K562 (cell line): ENCODE measurements around the gene TTC9C. TPM values are rescaled to one million over a fixed set of nuclear protein-coding genes. Genes with fewer than 3 reads are reported as not detected.

Source experiments
- ATAC-seq: fragments of 200-7000 bp; cut with Tn5 transposase; 3 replicates; pipeline ENCODE4 v1.9.1; 2020; ENCODE audit warnings: moderate library complexity
- BruUV-seq: library from RNA; stranded (reverse); fragments of 400-500 nt; replicated peaks from 2 replicates; lab custom pipeline; 2021; lab: Mats Ljungman, UMichigan
- CTCF ChIA-PET: fragments of 300-600 bp; formaldehyde crosslinking; extraction: SDS; loops from one replicate; lab custom pipeline; 2021; ENCODE audit warnings: low intra/inter-chr PET ratio; lab: Yijun Ruan, JAX
- POLR2A ChIA-PET: fragments of 300-600, 350-650 bp; sonication (Branson Sonifier 250); formaldehyde crosslinking; extraction: SDS; loops from one replicate; lab custom pipeline; 2021; ENCODE audit warnings: antibody characterized with exemption, inconsistent platforms; lab: Yijun Ruan, JAX
- DNase-seq, 4 experiments: peaks; one replicate each; pipeline versions ENCODE4 v3.0.0 to v3.0.0-alpha.2; 2011 to 2018; ENCODE audit warnings: low spot score in 3 of 4, mixed read lengths in 3 of 4; ENCODE audit errors: extremely low read depth in 1 of 4
- FAIRE-seq: peaks from 2 replicates; lab custom pipeline; 2011; peaks lifted over from hg19 to GRCh38; lab: Jason Lieb, UNC
- H2AFZ ChIP-seq: 2 replicates; pipeline ENCODE4 v1.6.0; 2011; ENCODE audit warnings: low read depth, low read length, control low read depth, inconsistent platforms
- H3K27ac ChIP-seq: fragments of 200-600 bp; 3 replicates; pipeline ENCODE4 v1.8.0; 2011; ENCODE audit warnings: low read depth, mild to moderate bottlenecking, control low read depth, inconsistent platforms, low read length, moderate library complexity, mixed read lengths; ENCODE audit errors: extremely low read depth
- H3K27me3 ChIP-seq, 2 experiments: fragments of 300-600 bp in 1 of 2; 2 replicates in 1 of 2; 3 replicates in 1 of 2; pipeline versions ENCODE4 v1.6.0 to v1.8.0; 2011; ENCODE audit warnings: inconsistent platforms in 2 of 2, low read length in 2 of 2, mild to moderate bottlenecking in 1 of 2, mixed read lengths in 1 of 2, moderate library complexity in 1 of 2; ENCODE audit not compliant: control insufficient read depth in 2 of 2, insufficient read depth in 2 of 2
- H3K36me3 ChIP-seq: fragments of 300-600 bp; 3 replicates; pipeline ENCODE4 v1.8.0; 2011; ENCODE audit warnings: mild to moderate bottlenecking, low read length, inconsistent platforms; ENCODE audit not compliant: control insufficient read depth, insufficient read depth
- H3K4me1 ChIP-seq, 2 experiments: fragments of 200-600 bp in 1 of 2; replicated peaks in 1 of 2; 2 replicates in 1 of 2; 3 replicates in 1 of 2; pipeline versions ENCODE4 v1.5.1 to v1.8.0; 2011; ENCODE audit warnings: inconsistent platforms in 2 of 2, low read length in 2 of 2, mild to moderate bottlenecking in 1 of 2, mixed read lengths in 1 of 2, moderate library complexity in 1 of 2; ENCODE audit not compliant: control insufficient read depth in 2 of 2, insufficient read depth in 2 of 2
- H3K4me2 ChIP-seq: 2 replicates; pipeline ENCODE4 v1.6.1; 2011; ENCODE audit warnings: low read length, control low read depth, inconsistent platforms, mixed read lengths; ENCODE audit not compliant: insufficient read depth
- H3K4me3 ChIP-seq: fragments of 200-600 bp; sonication (generic), shearing (Covaris generic); 2 replicates; pipeline ENCODE4 v1.5.1; 2016; ENCODE audit warnings: control low read depth, inconsistent platforms
- H3K79me2 ChIP-seq: fragments of 200-600 bp; 3 replicates; pipeline ENCODE4 v1.8.0; 2011; ENCODE audit warnings: low read length, inconsistent platforms; ENCODE audit not compliant: control insufficient read depth, insufficient read depth
- H3K9ac ChIP-seq, 2 experiments: 2 replicates each; pipeline versions ENCODE4 v1.6.0 to v1.6.1; 2011; ENCODE audit warnings: low read depth in 2 of 2, low read length in 2 of 2, control low read depth in 1 of 2, inconsistent platforms in 1 of 2, mild to moderate bottlenecking in 1 of 2, mixed read lengths in 1 of 2; ENCODE audit not compliant: insufficient read depth in 1 of 2
- H3K9me1 ChIP-seq: one replicate; pipeline ENCODE4 v1.6.0; 2011; ENCODE audit warnings: inconsistent platforms, mild to moderate bottlenecking, low read length, moderate library complexity; ENCODE audit not compliant: control insufficient read depth, insufficient read depth
- H3K9me3 ChIP-seq: replicated peaks from 2 replicates; pipeline ENCODE4 v1.5.1; 2011; ENCODE audit warnings: low read depth, low read length, inconsistent platforms; ENCODE audit not compliant: control insufficient read depth, insufficient read depth
- H4K20me1 ChIP-seq: replicated peaks from 2 replicates; pipeline ENCODE4 v1.6.1; 2011; ENCODE audit warnings: low read length, inconsistent platforms, mixed read lengths; ENCODE audit not compliant: control insufficient read depth, insufficient read depth
- ARID3B ChIP-seq: fragments of 250-450 bp; sonication (Bioruptor Pico); IDR thresholded peaks from 2 replicates; pipeline ENCODE4 v1.4.0; 2020; ENCODE audit warnings: borderline replicate concordance
- CREM ChIP-seq: IDR thresholded peaks from 2 replicates; pipeline ENCODE4 v1.6.1; 2014; ENCODE audit warnings: antibody characterized with exemption, low read depth
- GATAD2B ChIP-seq: fragments of 450-650 bp; IDR thresholded peaks from 2 replicates; pipeline ENCODE4 v1.6.1; 2017; ENCODE audit warnings: mild to moderate bottlenecking, borderline replicate concordance
- HMBOX1 ChIP-seq: sonication (generic); IDR thresholded peaks from 2 replicates; pipeline ENCODE4 v1.6.1; 2016
- JUN ChIP-seq, 2 experiments: sonication (generic) in 1 of 2; formaldehyde crosslinking in 1 of 2; IDR thresholded peaks; 2 replicates each; pipeline versions ENCODE4 v1.6.1 to v1.8.0; 2012 to 2022; ENCODE audit warnings: borderline replicate concordance in 2 of 2, mild to moderate bottlenecking in 2 of 2, improper control_type of control experiment in 1 of 2, low read depth in 1 of 2, low read length in 1 of 2, missing genetic modification reagents in 1 of 2
- JUND ChIP-seq, 2 experiments: IDR thresholded peaks; 2 replicates in 1 of 2; 3 replicates in 1 of 2; pipeline ENCODE4 v1.6.1; 2011; ENCODE audit warnings: borderline replicate concordance in 2 of 2, low read depth in 2 of 2, low read length in 2 of 2, improper control_type of control experiment in 1 of 2, missing biosample characterization in 1 of 2, missing genetic modification characterization in 1 of 2, missing genetic modification reagents in 1 of 2
- REST ChIP-seq, 2 experiments: fragments of 450-650 bp; formaldehyde crosslinking in 1 of 2; IDR thresholded peaks; 2 replicates each; pipeline versions ENCODE4 v1.4.0 to v1.6.1; 2014 to 2020; ENCODE audit warnings: mild to moderate bottlenecking in 2 of 2, borderline replicate concordance in 1 of 2, low read depth in 1 of 2
- WGBS: fragments of 100-300 bp; shearing (Covaris generic); methylation state at CpG from one replicate; pipeline ENCODE4 v1.1.6; 2016; ENCODE audit warnings: low coverage, mixed read lengths; ENCODE audit not compliant: insufficient coverage; ENCODE audit errors: missing lambda C conversion rate; 5-methylcytosine and 5-hydroxymethylcytosine counted together
- in situ Hi-C: fragments of 300-500 bp; cut with MboI; formaldehyde crosslinking; loops from 4 replicates; pipeline ENCODE4 v1.15.0; 2018; ENCODE audit warnings: inconsistent platforms, mixed read lengths
- intact Hi-C: fragments of 100-400 bp; cut with micrococcal nuclease; formaldehyde crosslinking; loops from 2 replicates; pipeline ENCODE4 v1.14.2; 2022
- polyA plus RNA-seq, 8 experiments: library from polyadenylated mRNA; depleted of rRNA in 4 of 8; stranded (reverse) in 5 of 8; unstranded in 3 of 8; fragments of >200 nt; fragmentation: Nextera tagmentation in 2 of 8; fragmentation: Illumina TruSeq in 1 of 8; extraction: Ambion mirVana in 2 of 8; extraction: Trizol in 1 of 8; gene quantifications; 2 replicates each; pipeline versions ENCODE4 v1.2.1 to v1.2.3, GENCODE V29; 2011 to 2014; ENCODE audit warnings: inconsistent platforms in 1 of 8, missing spikeins in 1 of 8
- total RNA-seq, 7 experiments: library from RNA; depleted of rRNA in 6 of 7; stranded (reverse); fragments of >200 nt in 6 of 7; fragmentation: Illumina TruSeq in 2 of 7; extraction: Trizol in 2 of 7; gene quantifications; 2 replicates each; pipeline versions ENCODE4 v1.2.1 to v1.2.3, GENCODE V29; 2011 to 2021; ENCODE audit warnings: low replicate concordance in 1 of 7

Gene TTC9C
- total and polyA plus RNA-seq, 9 of the 15 experiments (the other 6 are each of a cell fraction or from before 2014, with no cell fraction given): 32.8 to 59.0 (median 37.1) TPM

GRCh38 chr11:62680825-62681240 is 47.5 kb upstream of the TTC9C start:
- H4K20me1 ChIP-seq: no peaks in the 10 kb centered on the region
- no peak overlapping the region for H3K4me3 ChIP-seq
- no TSS peak for BruUV-seq
- intact Hi-C loops (loop anchor here (5.0 kb wide), 2 partner anchors 201 to 299 kb away; partner anchors contain the start of gene SLC3A2), in situ Hi-C loops (no loop called here)
- H3K27ac ChIP-seq: peak overlapping the region; percentile 9
- H3K4me1 ChIP-seq: peaks cover 25 to 42% of the 10 kb centered on the region in 2 experiments; a peak in 4 of 5 replicates
- no peaks in the 10 kb centered on the region for H3K27me3 ChIP-seq
- DNase-seq: peak; percentile 38 to 81 (median 55)
- H3K79me2 ChIP-seq: peaks cover 34% of the 10 kb centered on the region
- no peaks in the 10 kb centered on the region for H3K9me1 ChIP-seq
- no peaks in the 10 kb centered on the region for H3K9me3 ChIP-seq
- H3K4me2 ChIP-seq: peak overlapping the region; percentile 14; the same call in 1 of the 2 replicates
- WGBS: 40% methylated on average over 4 of the region's 4 CpGs
- POLR2A ChIA-PET: interaction anchor here (0.6 to 2.9 kb wide), 18 partner anchors 8 to 1351 kb away, joined by 3 to 27 read pairs (median 4); partner anchors contain the start of genes C11orf98, CSKMT, EEF1G and GANAB
- CTCF ChIA-PET: no interaction called here
- H3K9ac ChIP-seq: peak overlapping the region in 1 of 2 experiments; percentile 31; a peak in 2 of 4 replicates
- ATAC-seq: peak; percentile 81
- H3K36me3 ChIP-seq: peaks cover 24% of the 10 kb centered on the region
- peak overlapping the region; percentile 96 for H2AFZ ChIP-seq
- peak; percentile 86 for FAIRE-seq
- no peak for TF ChIP-seq GATAD2B
- peak; percentile 90 for TF ChIP-seq HMBOX1
- TF ChIP-seq JUN (IDR thresholded peaks at IDR 0.05; ENCODE audit: borderline replicate concordance, low read depth, low read length): peak; percentile 14; the same call in 1 of the 2 replicates
- no peak for TF ChIP-seq JUN (CRISPR knock-in tag; IDR thresholded peaks at IDR 0.05; ENCODE audit: borderline replicate concordance)
- no peak for TF ChIP-seq ARID3B (CRISPR knock-in tag)
- peak; percentile 38; the same call in 1 of the 2 replicates for TF ChIP-seq REST (IDR thresholded peaks at IDR 0.05; ENCODE audit: borderline replicate concordance)
- TF ChIP-seq REST (CRISPR knock-in tag; IDR thresholded peaks at IDR 0.05; ENCODE audit: low read depth): no peak
- peak; percentile 41 for TF ChIP-seq CREM
- 0 out of 2 replicates have a peak, but pooled peaks have one; percentile 11 for TF ChIP-seq JUND (IDR thresholded peaks at IDR 0.05; ENCODE audit: borderline replicate concordance, low read depth, low read length)
- no peak; the same call in 2 of the 3 replicates for TF ChIP-seq JUND (tag; IDR thresholded peaks at IDR 0.05; ENCODE audit: borderline replicate concordance, low read depth, low read length)
